Panc1 (cell line): ENCODE measurements around the gene AEBP2.
"Not testable (repeated sequence)": the region's sequence is repeated elsewhere in the genome, so short reads cannot be mapped to it uniquely, and the experiment has no call there.

ENCODE experiments used
- CTCF ChIP-seq: fragments of 450-650 bp; IDR thresholded peaks from 2 replicates; pipeline ENCODE4 v1.5.1; 2017; ENCODE audit warnings: mild to moderate bottlenecking
- POLR2AphosphoS5 ChIP-seq: IDR thresholded peaks from 2 replicates; pipeline ENCODE4 v1.6.1; 2012; ENCODE audit warnings: mild to moderate bottlenecking, low read depth, low read length, moderate library complexity
- SIN3A ChIP-seq: IDR thresholded peaks from 2 replicates; pipeline ENCODE4 v1.6.1; 2012; ENCODE audit warnings: low read depth, mild to moderate bottlenecking, low read length, moderate library complexity, borderline replicate concordance; ENCODE audit not compliant: insufficient read depth
- TCF7L2 ChIP-seq: IDR thresholded peaks from 2 replicates; pipeline ENCODE4 v1.6.1; 2011; ENCODE audit warnings: mild to moderate bottlenecking, low read depth, low read length, inconsistent platforms
- TF ChIP-seq, protein P1 (sequence below), 2 experiments: IDR thresholded peaks; 2 replicates each; pipeline ENCODE4 v1.6.1; 2011 to 2012; ENCODE audit warnings: low read depth in 2 of 2, control low read depth in 1 of 2, low read length in 1 of 2, mild to moderate bottlenecking in 1 of 2, moderate library complexity in 1 of 2; ENCODE audit not compliant: insufficient read depth in 1 of 2

DNA sequence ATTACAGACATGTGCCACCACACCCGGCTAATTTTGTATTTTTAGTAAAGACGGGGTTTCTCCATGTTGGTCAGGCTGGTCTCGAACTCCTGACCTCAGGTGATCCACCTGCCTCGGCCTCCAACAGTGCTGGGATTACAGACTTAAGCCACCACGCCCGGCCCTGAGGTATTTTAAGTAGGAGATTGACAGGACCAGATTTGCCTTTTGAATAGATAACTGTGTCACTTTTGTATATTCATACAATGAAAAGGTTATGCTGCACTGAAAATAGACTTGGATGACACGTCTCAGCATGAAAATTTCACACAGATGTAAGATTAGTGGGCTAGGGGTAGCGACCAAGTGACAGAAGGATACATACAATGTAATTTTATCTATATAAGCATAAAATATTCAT lies 46.6 kb upstream of the AEBP2 start:
- not testable (repeated sequence) for TF ChIP-seq CTCF, POLR2AphosphoS5, SIN3A, TCF7L2
- TF ChIP-seq, protein P1, sequence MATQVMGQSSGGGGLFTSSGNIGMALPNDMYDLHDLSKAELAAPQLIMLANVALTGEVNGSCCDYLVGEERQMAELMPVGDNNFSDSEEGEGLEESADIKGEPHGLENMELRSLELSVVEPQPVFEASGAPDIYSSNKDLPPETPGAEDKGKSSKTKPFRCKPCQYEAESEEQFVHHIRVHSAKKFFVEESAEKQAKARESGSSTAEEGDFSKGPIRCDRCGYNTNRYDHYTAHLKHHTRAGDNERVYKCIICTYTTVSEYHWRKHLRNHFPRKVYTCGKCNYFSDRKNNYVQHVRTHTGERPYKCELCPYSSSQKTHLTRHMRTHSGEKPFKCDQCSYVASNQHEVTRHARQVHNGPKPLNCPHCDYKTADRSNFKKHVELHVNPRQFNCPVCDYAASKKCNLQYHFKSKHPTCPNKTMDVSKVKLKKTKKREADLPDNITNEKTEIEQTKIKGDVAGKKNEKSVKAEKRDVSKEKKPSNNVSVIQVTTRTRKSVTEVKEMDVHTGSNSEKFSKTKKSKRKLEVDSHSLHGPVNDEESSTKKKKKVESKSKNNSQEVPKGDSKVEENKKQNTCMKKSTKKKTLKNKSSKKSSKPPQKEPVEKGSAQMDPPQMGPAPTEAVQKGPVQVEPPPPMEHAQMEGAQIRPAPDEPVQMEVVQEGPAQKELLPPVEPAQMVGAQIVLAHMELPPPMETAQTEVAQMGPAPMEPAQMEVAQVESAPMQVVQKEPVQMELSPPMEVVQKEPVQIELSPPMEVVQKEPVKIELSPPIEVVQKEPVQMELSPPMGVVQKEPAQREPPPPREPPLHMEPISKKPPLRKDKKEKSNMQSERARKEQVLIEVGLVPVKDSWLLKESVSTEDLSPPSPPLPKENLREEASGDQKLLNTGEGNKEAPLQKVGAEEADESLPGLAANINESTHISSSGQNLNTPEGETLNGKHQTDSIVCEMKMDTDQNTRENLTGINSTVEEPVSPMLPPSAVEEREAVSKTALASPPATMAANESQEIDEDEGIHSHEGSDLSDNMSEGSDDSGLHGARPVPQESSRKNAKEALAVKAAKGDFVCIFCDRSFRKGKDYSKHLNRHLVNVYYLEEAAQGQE (IDR thresholded peaks at IDR 0.05; ENCODE audit: insufficient read depth in 1 of 2, low read depth in 2 of 2, low read length in 1 of 2): not testable (repeated sequence)
